ENCODE results near the gene KRTAP16-1.

GRCh38 chr17:41294016-41294415 lies 15.1 kb downstream of the KRTAP16-1 start:
- TF ChIP-seq CTCF (conservative IDR thresholded peaks at IDR 0.05; ENCODE audit: low read length) (no peak), EZH2phosphoT487 (IDR thresholded peaks at IDR 0.05; ENCODE audit: borderline replicate concordance) (no peak)

Data from Loucy (cell line).